Loucy (cell line): ENCODE measurements around the gene OR51B5.

Experiments used
- H2AFZ ChIP-seq: fragments of 200-600 bp; sonication (generic); 2 replicates; pipeline ENCODE4 v1.6.0; 2016; ENCODE audit warnings: antibody characterized with exemption, mild to moderate bottlenecking, low read length, moderate library complexity
- H3F3A ChIP-seq: fragments of 200-600 bp; 2 replicates; pipeline ENCODE4 v1.6.0; 2016; ENCODE audit warnings: antibody characterized with exemption, low read depth, mild to moderate bottlenecking
- H3K27me3 ChIP-seq: fragments of 200-600 bp; sonication (generic); 2 replicates; pipeline ENCODE4 v1.6.1; 2014; ENCODE audit warnings: low read length, mild to moderate bottlenecking; ENCODE audit not compliant: insufficient read depth, poor library complexity, severe bottlenecking
- H3K36me3 ChIP-seq: fragments of 200-600 bp; sonication (generic); 2 replicates; pipeline ENCODE4 v1.6.1; 2016; ENCODE audit warnings: low read length; ENCODE audit not compliant: insufficient read depth
- H3K4me1 ChIP-seq: fragments of 200-600 bp; sonication (generic); 2 replicates; pipeline ENCODE4 v1.5.1; 2014; ENCODE audit warnings: low read length, mild to moderate bottlenecking; ENCODE audit not compliant: insufficient read depth, poor library complexity, severe bottlenecking
- H3K4me2 ChIP-seq: fragments of 200-600 bp; sonication (generic); 2 replicates; pipeline ENCODE4 v1.6.0; 2014; ENCODE audit warnings: antibody characterized with exemption, low read length, low read depth, mild to moderate bottlenecking; ENCODE audit not compliant: poor library complexity, severe bottlenecking
- H3K4me3 ChIP-seq: fragments of 200-600 bp; sonication (generic); 2 replicates; pipeline ENCODE4 v1.5.1; 2014; ENCODE audit warnings: low read length, mild to moderate bottlenecking, mixed read lengths; ENCODE audit not compliant: poor library complexity, severe bottlenecking
- H3K79me2 ChIP-seq: fragments of 200-600 bp; sonication (generic); 2 replicates; pipeline ENCODE4 v1.6.1; 2014; ENCODE audit warnings: low read length; ENCODE audit not compliant: insufficient read depth
- H3K9ac ChIP-seq: fragments of 200-600 bp; sonication (generic); 2 replicates; pipeline ENCODE4 v1.6.0; 2014; ENCODE audit warnings: mild to moderate bottlenecking, low read depth, low read length, moderate library complexity; ENCODE audit not compliant: poor library complexity, severe bottlenecking
- H3K9me2 ChIP-seq: fragments of 200-600 bp; sonication (generic); replicated peaks from 2 replicates; pipeline ENCODE4 v1.6.1; 2016; ENCODE audit warnings: low read depth, low read length, mixed read lengths
- H3K9me3 ChIP-seq: fragments of 200-600 bp; sonication (generic); 2 replicates; pipeline ENCODE4 v1.6.1; 2014; ENCODE audit warnings: mild to moderate bottlenecking, antibody characterized with exemption, low read length, low read depth; ENCODE audit not compliant: insufficient read depth
- H4K20me1 ChIP-seq: fragments of 200-600 bp; sonication (generic); 2 replicates; pipeline ENCODE4 v1.6.0; 2014; ENCODE audit warnings: antibody characterized with exemption, low read length, mild to moderate bottlenecking; ENCODE audit not compliant: insufficient read depth, poor library complexity, severe bottlenecking
- CTCF ChIP-seq: fragments of 200-600 bp; sonication (generic); conservative IDR thresholded peaks from 2 replicates; pipeline ENCODE4 v1.5.1; 2014; ENCODE audit warnings: mild to moderate bottlenecking, antibody characterized with exemption, low read length
- EZH2phosphoT487 ChIP-seq: fragments of 200-600 bp; IDR thresholded peaks from 2 replicates; pipeline ENCODE4 v1.6.1; 2018; ENCODE audit warnings: antibody characterized with exemption, mild to moderate bottlenecking, moderate library complexity, borderline replicate concordance

The OR51B5 gene

DNA sequence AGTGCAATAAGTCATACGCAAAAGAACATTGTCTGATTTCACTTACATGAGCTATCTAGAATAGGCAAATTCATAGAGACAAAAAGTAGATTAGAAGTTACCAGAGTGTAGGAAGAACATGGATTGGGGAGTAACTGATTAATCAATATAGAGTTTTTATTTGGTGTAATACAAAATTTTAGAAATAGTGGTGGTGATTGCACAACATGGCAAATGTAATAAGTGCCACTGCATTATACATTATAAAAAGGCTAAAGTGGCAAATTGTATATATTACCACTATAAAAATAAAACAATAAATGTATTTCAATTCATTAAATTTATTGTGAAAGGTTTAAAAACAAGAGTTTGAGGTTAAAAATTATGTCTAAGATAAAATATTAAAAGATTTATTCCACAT lies 32.9 kb downstream of the OR51B5 start:
- no peaks in the 10 kb centered on the region for H3K36me3 ChIP-seq
- H3F3A ChIP-seq: no peaks in the 10 kb centered on the region
- H3K27me3 ChIP-seq: no peaks in the 10 kb centered on the region
- no peak overlapping the region for H3K4me3 ChIP-seq
- no peaks in the 10 kb centered on the region for H3K4me1 ChIP-seq
- H3K9me2 ChIP-seq: no peaks in the 10 kb centered on the region
- H3K79me2 ChIP-seq: no peaks in the 10 kb centered on the region
- no peak overlapping the region for H2AFZ ChIP-seq
- H3K4me2 ChIP-seq: no peak overlapping the region
- no peaks in the 10 kb centered on the region for H3K9me3 ChIP-seq
- H4K20me1 ChIP-seq: no peaks in the 10 kb centered on the region
- no peak overlapping the region for H3K9ac ChIP-seq
- TF ChIP-seq CTCF (no peak), EZH2phosphoT487 (no peak)

DNA sequence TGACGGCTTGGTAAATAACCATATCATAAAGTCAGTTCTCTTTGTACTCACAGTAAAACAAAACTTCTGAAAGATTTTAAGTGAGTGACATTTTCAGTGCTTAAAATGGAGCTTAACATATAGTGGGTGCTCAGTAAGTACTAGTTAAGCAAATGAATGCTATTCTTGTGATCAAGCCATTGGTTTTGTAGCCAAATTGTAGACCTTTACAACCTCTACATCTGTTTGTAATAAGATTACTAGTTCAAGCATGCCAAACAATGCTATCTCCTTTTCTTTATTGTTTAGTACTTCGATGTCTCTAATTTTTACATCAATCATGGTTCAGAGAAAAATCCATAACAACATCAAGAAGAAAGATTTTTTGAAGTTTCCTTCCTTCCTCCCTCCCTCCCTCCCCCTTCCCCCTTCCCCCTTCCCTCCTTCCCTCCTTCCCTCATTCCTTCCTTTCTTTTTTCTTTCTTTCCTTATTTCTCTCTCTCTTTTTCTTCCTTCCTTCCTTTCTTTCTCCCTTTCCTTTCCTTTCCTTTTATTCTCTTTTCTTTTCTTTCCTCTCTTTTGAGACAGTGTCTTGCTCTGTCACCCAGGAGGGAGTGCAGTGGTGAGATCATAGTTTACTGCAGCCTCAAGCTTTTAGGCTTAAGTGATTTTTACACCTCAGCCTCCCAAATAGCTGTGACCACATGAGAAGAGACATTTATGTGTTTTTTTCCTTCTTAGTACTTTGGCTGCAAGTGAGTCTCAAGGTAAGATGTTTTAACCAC lies 35.9 kb downstream of the OR51B5 start:
- no peaks in the 10 kb centered on the region for H3K4me1 ChIP-seq
- no peaks in the 10 kb centered on the region for H3K27me3 ChIP-seq
- no peaks in the 10 kb centered on the region for H3F3A ChIP-seq
- no peak overlapping the region for H3K9ac ChIP-seq
- no peak overlapping the region for H2AFZ ChIP-seq
- H3K4me2 ChIP-seq: no peak overlapping the region
- no peaks in the 10 kb centered on the region for H3K9me3 ChIP-seq
- TF ChIP-seq EZH2phosphoT487: no peak
- no peaks in the 10 kb centered on the region for H3K9me2 ChIP-seq
- H3K79me2 ChIP-seq: no peaks in the 10 kb centered on the region
- H3K4me3 ChIP-seq: no peak overlapping the region
- no peaks in the 10 kb centered on the region for H4K20me1 ChIP-seq
- no peaks in the 10 kb centered on the region for H3K36me3 ChIP-seq

- Histone ChIP-seq H4K20me1 (no peaks in the 10 kb centered on the region), H3K9me2 (no peaks in the 10 kb centered on the region), H3K4me1 (no peaks in the 10 kb centered on the region), H3K79me2 (no peaks in the 10 kb centered on the region), H3F3A (no peaks in the 10 kb centered on the region), H3K4me2 (no peak overlapping the region), H3K9ac (no peak overlapping the region), H2AFZ (no peak overlapping the region), H3K36me3 (no peaks in the 10 kb centered on the region), H3K27me3 (no peaks in the 10 kb centered on the region), H3K9me3 (no peaks in the 10 kb centered on the region), H3K4me3 (no peak overlapping the region)
- TF ChIP-seq EZH2phosphoT487 (no peak), CTCF (no peak)
These were observed 39.3 kb downstream of the OR51B5 start for GRCh38 chr11:5304046-5304445.

- H3K4me1 ChIP-seq: no peaks in the 10 kb centered on the region
- H3K9me2 ChIP-seq: no peaks in the 10 kb centered on the region
- H4K20me1 ChIP-seq: no peaks in the 10 kb centered on the region
- H3K27me3 ChIP-seq: no peaks in the 10 kb centered on the region
- H2AFZ ChIP-seq: no peak overlapping the region
- no peaks in the 10 kb centered on the region for H3K9me3 ChIP-seq
- no peaks in the 10 kb centered on the region for H3K36me3 ChIP-seq
- no peak overlapping the region for H3K4me2 ChIP-seq
- H3F3A ChIP-seq: no peaks in the 10 kb centered on the region
- no peak overlapping the region for H3K4me3 ChIP-seq
- H3K79me2 ChIP-seq: no peaks in the 10 kb centered on the region
- TF ChIP-seq CTCF (no peak), EZH2phosphoT487 (no peak)
- no peak overlapping the region for H3K9ac ChIP-seq
These were observed 39.7 kb downstream of the OR51B5 start for GRCh38 chr11:5303626-5304025.
